Neural cell (in vitro differentiated cells): ENCODE data around the gene GALNT11. TPM values are rescaled to one million over a fixed set of nuclear protein-coding genes. Genes with fewer than 3 reads are reported as not detected.
"Not testable (repeated sequence)": the region's sequence is repeated elsewhere in the genome, so short reads cannot be mapped to it uniquely, and the experiment has no call there.

ENCODE experiments used
- H2AFZ ChIP-seq: fragments of 200-600, 300-800 bp; sonication (generic), shearing (Covaris generic); 2 replicates; pipeline ENCODE4 v1.6.0; 2014; ENCODE audit warnings: low read depth, mild to moderate bottlenecking, antibody characterized with exemption, low read length, moderate library complexity
- H3F3A ChIP-seq: fragments of 200-600 bp; shearing (Covaris generic); 2 replicates; pipeline ENCODE4 v1.6.1; 2016; ENCODE audit warnings: mild to moderate bottlenecking, moderate library complexity, mixed read lengths, antibody characterized with exemption, low read length; ENCODE audit not compliant: insufficient read depth, poor library complexity, severe bottlenecking
- H3K27ac ChIP-seq: fragments of 200-600, 300-800 bp; sonication (generic), shearing (Covaris generic); 2 replicates; pipeline ENCODE4 v1.5.1; 2014; ENCODE audit warnings: mild to moderate bottlenecking, low read length, moderate library complexity
- H3K27me3 ChIP-seq: fragments of 300-800, 200-600 bp; sonication (generic), shearing (Covaris generic); 2 replicates; pipeline ENCODE4 v1.6.0; 2014; ENCODE audit warnings: mild to moderate bottlenecking, low read depth, low read length, moderate library complexity; ENCODE audit not compliant: insufficient read depth
- H3K36me3 ChIP-seq: fragments of 300-800, 200-600 bp; sonication (generic), shearing (Covaris generic); 2 replicates; pipeline ENCODE4 v1.5.1; 2014; ENCODE audit warnings: mild to moderate bottlenecking, antibody characterized with exemption, low read length, moderate library complexity; ENCODE audit not compliant: insufficient read depth
- H3K4me2 ChIP-seq: fragments of 300-800, 200-600 bp; sonication (generic), shearing (Covaris generic); 2 replicates; pipeline ENCODE4 v1.6.0; 2014; ENCODE audit warnings: mild to moderate bottlenecking, low read length
- H3K4me3 ChIP-seq: fragments of 300-800, 200-600 bp; sonication (generic), shearing (Covaris generic); 2 replicates; pipeline ENCODE4 v1.5.1; 2014; ENCODE audit warnings: mild to moderate bottlenecking, low read length, moderate library complexity
- H3K79me2 ChIP-seq: fragments of 200-600 bp; shearing (Covaris generic); replicated peaks from 2 replicates; pipeline ENCODE4 v1.6.0; 2014; ENCODE audit warnings: mild to moderate bottlenecking, low read length, moderate library complexity; ENCODE audit not compliant: insufficient read depth
- H3K9ac ChIP-seq: fragments of 300-800, 200-600 bp; sonication (generic), shearing (Covaris generic); 2 replicates; pipeline ENCODE4 v1.6.1; 2016; ENCODE audit warnings: mild to moderate bottlenecking, low read length, mixed read lengths
- H3K9me2 ChIP-seq: fragments of 200-600 bp; shearing (Covaris generic); 2 replicates; pipeline ENCODE4 v1.6.1; 2016; ENCODE audit warnings: mild to moderate bottlenecking, low read length, mixed read lengths; ENCODE audit not compliant: insufficient read depth
- H3K9me3 ChIP-seq: fragments of 200-600, 300-800 bp; sonication (generic), shearing (Covaris generic); 2 replicates; pipeline ENCODE4 v1.6.1; 2016; ENCODE audit warnings: mild to moderate bottlenecking, mixed run types, low read length, moderate library complexity, mixed read lengths
- H4K20me1 ChIP-seq: fragments of 200-600 bp; shearing (Covaris generic); 2 replicates; pipeline ENCODE4 v1.6.1; 2016; ENCODE audit warnings: mild to moderate bottlenecking, mixed run types; ENCODE audit not compliant: insufficient read depth
- CTCF ChIP-seq: fragments of 450-650 bp; IDR thresholded peaks from 2 replicates; pipeline ENCODE4 v1.5.1; 2014; ENCODE audit warnings: antibody characterized with exemption, mild to moderate bottlenecking, moderate library complexity; ENCODE audit not compliant: poor library complexity, severe bottlenecking
- EP300 ChIP-seq: fragments of 450-650 bp; conservative IDR thresholded peaks from 2 replicates; pipeline ENCODE4 v1.6.1; 2014; ENCODE audit warnings: antibody characterized with exemption, mild to moderate bottlenecking, moderate library complexity; ENCODE audit not compliant: poor library complexity, severe bottlenecking
- EZH2 ChIP-seq: fragments of 200-600, 300-800 bp; shearing (Covaris generic), sonication (generic); IDR thresholded peaks from 2 replicates; pipeline ENCODE4 v1.6.1; 2014; ENCODE audit warnings: antibody characterized with exemption, low read length, borderline replicate concordance, mild to moderate bottlenecking; ENCODE audit not compliant: insufficient read depth, poor library complexity, severe bottlenecking
- MXI1 ChIP-seq: fragments of 450-650 bp; conservative IDR thresholded peaks from 2 replicates; pipeline ENCODE4 v1.6.1; 2014; ENCODE audit warnings: antibody characterized with exemption, mild to moderate bottlenecking; ENCODE audit not compliant: poor library complexity, severe bottlenecking
- POLR2AphosphoS5 ChIP-seq: IDR thresholded peaks from 2 replicates; pipeline ENCODE4 v1.6.1; 2012
- RAD21 ChIP-seq: fragments of 450-650 bp; conservative IDR thresholded peaks from 2 replicates; pipeline ENCODE4 v1.6.1; 2014; ENCODE audit warnings: antibody characterized with exemption, mild to moderate bottlenecking, moderate library complexity
- REST ChIP-seq: IDR thresholded peaks from 2 replicates; pipeline ENCODE4 v1.6.1; 2012; ENCODE audit warnings: borderline replicate concordance
- SMC3 ChIP-seq: fragments of 450-650 bp; conservative IDR thresholded peaks from 2 replicates; pipeline ENCODE4 v1.6.1; 2014; ENCODE audit warnings: antibody characterized with exemption, mild to moderate bottlenecking, moderate library complexity; ENCODE audit not compliant: poor library complexity
- TAF1 ChIP-seq: IDR thresholded peaks from 2 replicates; pipeline ENCODE4 v1.6.1; 2012; ENCODE audit warnings: low read depth
- polyA plus RNA-seq: library from polyadenylated mRNA; depleted of rRNA; stranded (reverse); fragments of >200 nt; gene quantifications from 2 replicates; pipeline ENCODE4 v1.2.3, GENCODE V29; 2014

The GALNT11 gene
- polyA plus RNA-seq, 1 donor from 2014 or later, result 118 TPM

- H3K79me2 ChIP-seq, result peaks cover 6% of the 10 kb centered on the region
- H3K9me3 ChIP-seq, result no peaks in the 10 kb centered on the region
- H3K4me3 ChIP-seq, result no peak overlapping the region
- H4K20me1 ChIP-seq, result no peaks in the 10 kb centered on the region
- no peak overlapping the region for H3K4me2 ChIP-seq
- no peak overlapping the region for H3K9ac ChIP-seq
- no peak overlapping the region for H2AFZ ChIP-seq
- H3K27me3 ChIP-seq, result no peaks in the 10 kb centered on the region
- H3K27ac ChIP-seq, result no peak overlapping the region
- no peaks in the 10 kb centered on the region for H3K9me2 ChIP-seq
- TF ChIP-seq RAD21 (no peak), TAF1 (no peak), REST (no peak), POLR2AphosphoS5 (no peak), MXI1 (no peak), EP300 (no peak), CTCF (no peak), EZH2 (no peak), SMC3 (no peak)
- no peaks in the 10 kb centered on the region for H3F3A ChIP-seq
- H3K36me3 ChIP-seq, result no peaks in the 10 kb centered on the region
These were observed 47.9 kb downstream of the GALNT11 start for GRCh38 chr7:152073352-152073751.

- no peak overlapping the region for H3K9ac ChIP-seq
- H3K4me2 ChIP-seq, result no peak overlapping the region
- H3K27me3 ChIP-seq, result no peaks in the 10 kb centered on the region
- H3K36me3 ChIP-seq, result no peaks in the 10 kb centered on the region
- no peak overlapping the region for H2AFZ ChIP-seq
- no peaks in the 10 kb centered on the region for H3K9me3 ChIP-seq
- no peaks in the 10 kb centered on the region for H4K20me1 ChIP-seq
- no peaks in the 10 kb centered on the region for H3F3A ChIP-seq
- TF ChIP-seq EP300, result no peak
- no peak for TF ChIP-seq CTCF
- no peak for TF ChIP-seq POLR2AphosphoS5
- TF ChIP-seq MXI1, result no peak
- TF ChIP-seq REST, result no peak
- TF ChIP-seq EZH2, result no peak
- TF ChIP-seq TAF1, result no peak
- no peak for TF ChIP-seq SMC3
- no peak for TF ChIP-seq RAD21
- peaks cover 6% of the 10 kb centered on the region for H3K79me2 ChIP-seq
- no peak overlapping the region for H3K27ac ChIP-seq
- H3K9me2 ChIP-seq, result no peaks in the 10 kb centered on the region
- H3K4me3 ChIP-seq, result no peak overlapping the region
These were observed 49.2 kb downstream of the GALNT11 start for GRCh38 chr7:152074673-152075072.

- not testable (repeated sequence) for H3K36me3 ChIP-seq, H3K9me2 ChIP-seq, H3K9ac ChIP-seq, H3K4me3 ChIP-seq, H3K27me3 ChIP-seq, H2AFZ ChIP-seq, H3K4me2 ChIP-seq, H3F3A ChIP-seq, H3K9me3 ChIP-seq, H3K27ac ChIP-seq, H3K79me2 ChIP-seq, H4K20me1 ChIP-seq
These were observed 49.9 kb downstream of the GALNT11 start for GRCh38 chr7:152075379-152075778.
